Liver (tissue), 9 donors: ENCODE results near the gene CARD11. TPM values are rescaled to one million over a fixed set of nuclear protein-coding genes. Genes with fewer than 3 reads are reported as not detected.

Experiments used
- DNase-seq: peaks from one replicate; pipeline ENCODE4 v3.0.0-alpha.2; 2017; ENCODE audit warnings: low spot score
- H3K27ac ChIP-seq, 2 donors: one replicate each; pipeline ENCODE4 v1.7.0; 2013; ENCODE audit warnings: inconsistent platforms in 2 of 2, low read length in 2 of 2, control low read depth in 1 of 2, low read depth in 1 of 2, mild to moderate bottlenecking in 1 of 2
- H3K27me3 ChIP-seq, 4 donors: one replicate each; pipeline versions ENCODE4 v1.6.1 to v1.7.0; 2013; ENCODE audit warnings: low read length in 3 of 4, inconsistent platforms in 1 of 4, mild to moderate bottlenecking in 1 of 4, moderate library complexity in 1 of 4; ENCODE audit not compliant: control insufficient read depth in 4 of 4, insufficient read depth in 4 of 4
- H3K36me3 ChIP-seq, 4 donors: one replicate each; pipeline versions ENCODE4 v1.6.1 to v1.7.0; 2013; ENCODE audit warnings: low read length in 3 of 4, mild to moderate bottlenecking in 3 of 4, low read depth in 1 of 4, moderate library complexity in 1 of 4; ENCODE audit not compliant: control insufficient read depth in 4 of 4, insufficient read depth in 3 of 4
- H3K4me1 ChIP-seq, 4 donors: one replicate each; pipeline versions ENCODE4 v1.6.1 to v1.7.0; 2013; ENCODE audit warnings: low read length in 3 of 4, mild to moderate bottlenecking in 3 of 4, moderate library complexity in 1 of 4; ENCODE audit not compliant: control insufficient read depth in 4 of 4, insufficient read depth in 4 of 4
- H3K4me3 ChIP-seq, 3 donors: one replicate each; pipeline versions ENCODE4 v1.6.1 to v1.7.0; 2013; ENCODE audit warnings: low read length in 3 of 3, control low read depth in 1 of 3, low read depth in 1 of 3, mild to moderate bottlenecking in 1 of 3
- H3K9ac ChIP-seq, 2 donors: one replicate each; pipeline ENCODE4 v1.7.0; 2013; ENCODE audit warnings: low read length in 2 of 2, mild to moderate bottlenecking in 2 of 2, moderate library complexity in 2 of 2, control low read depth in 1 of 2, low read depth in 1 of 2
- H3K9me3 ChIP-seq, 4 donors: one replicate each; pipeline versions ENCODE4 v1.6.1 to v1.7.0; 2013; ENCODE audit warnings: low read length in 3 of 4; ENCODE audit not compliant: control insufficient read depth in 4 of 4
- EGR1 ChIP-seq, 2 donors: IDR thresholded peaks; 2 replicates each; pipeline ENCODE4 v1.6.1; 2016 to 2018; ENCODE audit warnings: antibody characterized with exemption in 2 of 2, low read depth in 2 of 2
- FOXA1 ChIP-seq: IDR thresholded peaks from 2 replicates; pipeline ENCODE4 v1.6.1; 2016; ENCODE audit warnings: antibody characterized with exemption
- FOXA2 ChIP-seq: IDR thresholded peaks from 2 replicates; pipeline ENCODE4 v1.6.1; 2016; ENCODE audit warnings: antibody characterized with exemption
- GABPA ChIP-seq, 2 donors: IDR thresholded peaks in 1 of 2; conservative IDR thresholded peaks in 1 of 2; 2 replicates each; pipeline ENCODE4 v1.6.1; 2016; ENCODE audit warnings: antibody characterized with exemption in 2 of 2, mild to moderate bottlenecking in 1 of 2, moderate library complexity in 1 of 2
- HNF4G ChIP-seq: IDR thresholded peaks from 2 replicates; pipeline ENCODE4 v1.6.1; 2016; ENCODE audit warnings: antibody characterized with exemption
- JUND ChIP-seq, 2 donors: IDR thresholded peaks; 2 replicates each; pipeline ENCODE4 v1.6.1; 2016; ENCODE audit warnings: antibody characterized with exemption in 2 of 2
- NR2F2 ChIP-seq: IDR thresholded peaks from 2 replicates; pipeline ENCODE4 v1.6.1; 2016; ENCODE audit warnings: antibody characterized with exemption
- RAD21 ChIP-seq, 2 donors: IDR thresholded peaks; 2 replicates each; pipeline ENCODE4 v1.6.1; 2016; ENCODE audit warnings: antibody characterized with exemption in 2 of 2, mild to moderate bottlenecking in 2 of 2
- REST ChIP-seq: IDR thresholded peaks from 2 replicates; pipeline ENCODE4 v1.6.1; 2016; ENCODE audit warnings: antibody characterized with exemption, mild to moderate bottlenecking
- RXRA ChIP-seq, 2 donors: IDR thresholded peaks; 2 replicates each; pipeline ENCODE4 v1.6.1; 2017 to 2018; ENCODE audit warnings: antibody characterized with exemption in 2 of 2, mild to moderate bottlenecking in 1 of 2
- SP1 ChIP-seq: IDR thresholded peaks from 2 replicates; pipeline ENCODE4 v1.6.1; 2018; ENCODE audit warnings: antibody characterized with exemption, mild to moderate bottlenecking
- TAF1 ChIP-seq: conservative IDR thresholded peaks from 2 replicates; pipeline ENCODE4 v1.6.1; 2016; ENCODE audit warnings: antibody characterized with exemption, mild to moderate bottlenecking
- YY1 ChIP-seq: IDR thresholded peaks from 2 replicates; pipeline ENCODE4 v1.6.1; 2016; ENCODE audit warnings: antibody characterized with exemption, mild to moderate bottlenecking
- ZBTB33 ChIP-seq: IDR thresholded peaks from 2 replicates; pipeline ENCODE4 v1.6.1; 2016; ENCODE audit warnings: antibody characterized with exemption
- WGBS: extraction: QIAGEN DNeasy Blood & Tissue Kit; methylation state at CpG from one replicate; pipeline ENCODE4 v1.1.7; 2013; 5-methylcytosine and 5-hydroxymethylcytosine counted together
- polyA plus RNA-seq, 2 donors: library from polyadenylated mRNA; stranded (reverse) in 1 of 2; unstranded in 1 of 2; fragments of 200-250 nt in 1 of 2; fragments of >200 nt in 1 of 2; fragmentation: Nextera tagmentation in 1 of 2; extraction: Ambion mirVana in 1 of 2; gene quantifications; one replicate each; pipeline versions ENCODE4 v1.2.1 to v1.2.3, GENCODE V29; 2013 to 2015
- total RNA-seq, 2 donors: library from RNA; depleted of rRNA; stranded (reverse); fragments of >200 nt; gene quantifications; one replicate each; pipeline ENCODE4 v1.2.3, GENCODE V29; 2014
- TF ChIP-seq, protein P1 (sequence below): IDR thresholded peaks from 2 replicates; pipeline ENCODE4 v1.6.1; 2016; ENCODE audit warnings: antibody characterized with exemption
- TF ChIP-seq, protein P2 (sequence below): fragments of 150-350 bp; IDR thresholded peaks from 2 replicates; pipeline ENCODE4 v1.5.1; 2017; ENCODE audit warnings: improper control_type of control experiment, low read depth, low read length; ENCODE audit not compliant: missing input control
- TF ChIP-seq, protein P3 (sequence below): IDR thresholded peaks from 2 replicates; pipeline ENCODE4 v1.6.1; 2016; ENCODE audit warnings: antibody characterized with exemption
- donor health status: healthy.
- donor health status: healthy.
- donor health status: healthy.
- donor health status: healthy.
- donor health status: healthy.

CARD11 gene
- total and polyA plus RNA-seq, 4 donors = 0.42 to 1.3 (median 0.83) TPM

DNA sequence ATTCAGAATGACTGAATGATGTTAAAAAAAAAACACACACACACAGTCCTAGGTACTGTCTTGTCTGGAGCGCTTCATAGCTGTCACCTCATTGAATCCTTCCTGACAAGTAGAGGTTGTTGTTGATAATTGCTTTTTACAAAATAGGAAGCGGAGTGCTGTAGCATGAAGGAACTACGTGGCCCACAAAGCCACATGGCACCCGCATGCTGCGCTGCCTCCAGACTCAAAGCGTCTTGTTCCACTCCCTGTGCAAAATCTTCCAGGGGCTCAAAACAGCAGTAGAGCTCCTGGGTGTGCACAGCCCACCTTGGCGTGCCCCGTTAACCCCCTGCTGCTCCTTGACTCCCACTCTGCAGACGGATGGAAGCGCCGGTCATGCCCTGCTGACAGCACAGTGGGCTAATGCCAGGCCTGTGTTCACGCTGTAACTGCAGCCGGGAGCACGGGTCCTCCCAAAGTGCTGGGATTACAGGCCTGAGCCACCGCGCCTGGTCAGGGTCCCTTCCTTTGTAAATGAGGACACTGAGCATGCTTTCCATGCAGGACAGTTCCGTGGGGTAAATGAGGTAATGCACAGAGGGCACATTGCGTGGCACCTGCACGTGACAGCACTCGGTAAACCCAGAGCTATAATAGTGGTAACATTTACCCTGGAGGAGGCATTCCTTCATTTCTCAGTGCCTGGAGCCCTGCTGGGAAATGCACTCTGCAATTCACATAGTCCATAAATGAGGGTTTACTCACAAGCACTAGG is 108.5 kb downstream of the CARD11 start:
- no peaks in the 10 kb centered on the region for H3K9me3 ChIP-seq
- no peaks in the 10 kb centered on the region for H3K27me3 ChIP-seq
- no peak overlapping the region for H3K27ac ChIP-seq
- H3K9ac ChIP-seq = no peak overlapping the region
- no peak overlapping the region for H3K4me3 ChIP-seq
- TF ChIP-seq HNF4G (no peak), GABPA (IDR thresholded peaks at IDR 0.05 in 1 of 2, conservative IDR thresholded peaks at IDR 0.05 in 1 of 2) (no peak), RXRA (IDR thresholded peaks at IDR 0.05) (no peak), EGR1 (IDR thresholded peaks at IDR 0.05; ENCODE audit: low read depth in 2 of 2) (no peak), TAF1 (no peak), FOXA1 (no peak), JUND (IDR thresholded peaks at IDR 0.05) (no peak), ZBTB33 (no peak), NR2F2 (no peak), REST (no peak), YY1 (no peak), FOXA2 (no peak), SP1 (no peak), RAD21 (IDR thresholded peaks at IDR 0.05) (no peak)
- TF ChIP-seq, protein P1, sequence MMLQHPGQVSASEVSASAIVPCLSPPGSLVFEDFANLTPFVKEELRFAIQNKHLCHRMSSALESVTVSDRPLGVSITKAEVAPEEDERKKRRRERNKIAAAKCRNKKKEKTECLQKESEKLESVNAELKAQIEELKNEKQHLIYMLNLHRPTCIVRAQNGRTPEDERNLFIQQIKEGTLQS = no peak
- TF ChIP-seq, protein P2, sequence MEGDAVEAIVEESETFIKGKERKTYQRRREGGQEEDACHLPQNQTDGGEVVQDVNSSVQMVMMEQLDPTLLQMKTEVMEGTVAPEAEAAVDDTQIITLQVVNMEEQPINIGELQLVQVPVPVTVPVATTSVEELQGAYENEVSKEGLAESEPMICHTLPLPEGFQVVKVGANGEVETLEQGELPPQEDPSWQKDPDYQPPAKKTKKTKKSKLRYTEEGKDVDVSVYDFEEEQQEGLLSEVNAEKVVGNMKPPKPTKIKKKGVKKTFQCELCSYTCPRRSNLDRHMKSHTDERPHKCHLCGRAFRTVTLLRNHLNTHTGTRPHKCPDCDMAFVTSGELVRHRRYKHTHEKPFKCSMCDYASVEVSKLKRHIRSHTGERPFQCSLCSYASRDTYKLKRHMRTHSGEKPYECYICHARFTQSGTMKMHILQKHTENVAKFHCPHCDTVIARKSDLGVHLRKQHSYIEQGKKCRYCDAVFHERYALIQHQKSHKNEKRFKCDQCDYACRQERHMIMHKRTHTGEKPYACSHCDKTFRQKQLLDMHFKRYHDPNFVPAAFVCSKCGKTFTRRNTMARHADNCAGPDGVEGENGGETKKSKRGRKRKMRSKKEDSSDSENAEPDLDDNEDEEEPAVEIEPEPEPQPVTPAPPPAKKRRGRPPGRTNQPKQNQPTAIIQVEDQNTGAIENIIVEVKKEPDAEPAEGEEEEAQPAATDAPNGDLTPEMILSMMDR = no peak
- TF ChIP-seq, protein P3, sequence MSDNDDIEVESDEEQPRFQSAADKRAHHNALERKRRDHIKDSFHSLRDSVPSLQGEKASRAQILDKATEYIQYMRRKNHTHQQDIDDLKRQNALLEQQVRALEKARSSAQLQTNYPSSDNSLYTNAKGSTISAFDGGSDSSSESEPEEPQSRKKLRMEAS = no peak
- WGBS = 93% methylated on average over 20 of the region's 20 CpGs
- no peaks in the 10 kb centered on the region for H3K36me3 ChIP-seq
- peaks cover 0 to 6% (median 3%) of the 10 kb centered on the region in 4 donors for H3K4me1 ChIP-seq
- DNase-seq = no peak
